ENCODE data around the gene HSFX4. TPM values are rescaled to one million over a fixed set of nuclear protein-coding genes. Genes with fewer than 3 reads are reported as not detected.
A peak's percentile ranks its signal among the peaks of the same experiment; 100 is the strongest.

Gene HSFX4
- total RNA-seq, 1 donor from 2014 or later: not detected

DNA sequence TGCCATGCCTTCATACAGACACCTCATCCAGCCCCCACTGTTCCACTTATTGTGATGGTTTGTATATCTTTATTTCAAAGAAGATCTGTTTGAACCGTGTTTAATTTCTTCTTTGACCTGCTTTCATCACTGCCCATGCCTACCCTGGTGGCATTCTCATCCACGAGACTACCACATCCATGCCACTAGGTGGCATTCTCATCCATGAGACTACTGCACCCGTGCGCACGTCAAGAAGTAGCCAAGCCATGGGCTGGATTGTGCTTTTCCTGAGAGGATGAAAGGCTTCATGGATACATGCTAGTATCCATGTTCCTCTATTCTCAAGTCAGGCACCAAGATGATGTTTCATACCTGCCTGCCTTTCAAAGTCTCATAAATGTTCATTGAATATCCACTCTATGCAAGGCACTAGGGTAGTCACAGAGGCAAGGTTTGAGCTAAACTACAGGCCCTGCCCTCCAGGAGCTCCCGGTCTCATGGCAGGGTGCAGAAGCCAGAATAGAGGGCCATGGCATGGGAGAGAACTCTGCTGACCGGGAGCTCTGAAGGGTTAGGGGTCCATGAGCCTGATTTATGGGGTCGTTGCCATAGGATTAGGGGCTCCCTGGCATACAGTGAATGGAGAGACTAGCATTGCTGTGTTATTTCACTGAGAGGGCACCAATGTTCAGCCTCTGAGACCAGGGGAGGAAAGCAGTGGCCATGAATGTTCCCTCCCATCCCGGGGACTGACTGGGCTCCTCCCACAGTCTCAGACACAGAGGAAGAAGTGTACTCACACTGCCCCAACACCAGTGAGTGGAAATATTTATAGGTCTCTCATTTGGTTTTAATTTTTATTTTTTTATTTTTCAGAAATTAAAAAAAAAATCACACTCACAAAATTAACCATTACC is 33.7 kb downstream of the HSFX4 start:
- intact Hi-C loops (cut with DNase I): loop anchor here (5.0 kb wide), 3 partner anchors 399 to 624 kb away; partner anchors contain the start of gene MAMLD1
- DNase-seq (ENCODE audit: missing footprints): no peak
- ATAC-seq: peak; percentile 77

DNA sequence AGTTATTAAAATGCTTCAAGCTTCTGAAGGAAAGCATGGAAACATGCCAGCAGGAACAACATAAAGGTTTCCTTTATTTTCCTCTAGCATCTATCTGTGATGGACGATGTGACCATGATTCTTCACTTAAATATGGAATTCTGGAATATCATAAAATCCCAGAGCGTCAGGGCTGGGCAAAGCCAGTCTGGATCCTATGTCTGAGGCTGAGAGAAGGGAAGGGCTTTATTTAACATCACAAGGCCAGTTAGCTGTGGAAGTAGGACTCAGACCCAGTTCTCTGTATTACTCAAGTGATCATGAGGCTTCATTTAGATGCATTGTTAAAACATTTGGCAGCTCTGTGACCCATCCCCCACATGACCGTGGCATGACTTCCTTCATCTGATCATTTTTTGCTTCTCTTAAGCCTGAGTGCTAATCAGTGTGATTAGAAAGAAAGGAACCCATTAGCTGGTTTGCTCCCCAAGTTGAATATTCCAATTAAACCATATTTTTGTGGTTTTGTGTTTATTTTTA is 49.8 kb downstream of the HSFX4 start:
- ATAC-seq (no peak), DNase-seq (ENCODE audit: missing footprints) (no peak)
- intact Hi-C loops (cut with DNase I): no loop called here

Other genes with a start within 250 kb of the HSFX4 start
- not detected for gene MAGEA11, start 217.5 kb upstream of the HSFX4 start, total RNA-seq
- gene HSFX1, start 155.5 kb upstream of the HSFX4 start, total RNA-seq: 1.7 TPM
- not detected for gene MAGEA9, start 147.6 kb upstream of the HSFX4 start, total RNA-seq
- not detected for gene MAGEA8, start 48.4 kb upstream of the HSFX4 start, total RNA-seq
- gene EOLA2, start 8.9 kb downstream of the HSFX4 start, total RNA-seq: 20.7 TPM